IPS DF 4.7 (cell line): ENCODE data around the gene CEACAM18.

Experiments
- DNase-seq: peaks from one replicate; pipeline ENCODE4 v3.0.0-alpha.2; 2013; ENCODE audit warnings: low spot score; ENCODE audit errors: extremely low read depth

Gene CEACAM18

GRCh38 chr19:51530616-51531015 is 52.3 kb downstream of the CEACAM18 start:
- no peak for DNase-seq

DNA sequence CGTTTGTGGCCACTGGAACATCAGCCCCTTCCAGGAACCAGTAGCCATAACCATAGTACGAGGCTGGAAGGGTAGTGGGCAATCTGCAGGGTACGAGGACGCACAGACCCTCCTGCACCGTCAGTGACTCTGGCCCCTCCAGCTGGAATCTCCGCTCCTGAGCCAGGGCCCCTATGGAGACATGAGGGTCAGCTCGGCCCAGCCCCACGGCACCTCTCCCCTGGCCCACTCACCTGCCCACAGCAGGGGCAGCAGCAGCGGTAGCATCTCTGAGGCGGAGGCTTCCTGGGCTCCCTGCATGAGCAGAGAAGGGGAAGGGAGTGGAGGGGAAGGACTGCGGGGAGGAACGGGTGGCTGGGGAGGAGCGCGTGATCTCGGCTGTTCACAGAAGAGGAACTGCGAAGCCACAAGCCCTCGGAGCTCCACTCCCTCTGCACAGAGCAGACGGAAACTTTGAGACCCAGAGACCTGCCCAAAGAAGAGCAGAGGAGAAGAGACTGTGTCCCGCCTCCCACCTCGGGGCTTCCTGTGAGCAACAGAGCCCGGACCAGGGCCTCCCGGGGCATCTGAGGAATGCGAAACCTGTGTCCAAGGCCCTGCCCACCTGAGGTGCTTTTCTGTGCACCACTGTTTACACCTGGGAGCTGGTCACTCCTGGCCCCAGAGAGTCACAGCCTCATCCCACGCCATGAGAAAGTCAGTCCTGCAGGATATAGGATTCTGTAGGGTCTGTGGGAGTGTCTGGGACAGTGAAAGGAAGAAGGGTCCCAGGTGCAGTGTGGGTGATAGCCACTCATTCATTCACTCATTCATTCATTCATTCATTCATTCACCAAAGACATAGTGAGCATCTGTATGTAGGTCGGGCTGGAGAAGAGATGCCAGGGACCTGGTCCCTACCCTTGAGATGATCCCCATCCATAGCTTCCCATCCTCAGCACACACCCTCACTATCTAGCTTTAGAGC is 53.3 kb downstream of the CEACAM18 start, which contains the start of gene SIGLEC6:
TSS of gene SIGLEC6 (minus strand) at position 322 of the 967 bp plus-strand sequence. CDS start at position 300, 22 bp downstream.
- DNase-seq, result no peak

GRCh38 chr19:51535535-51535934 is 57.2 kb downstream of the CEACAM18 start:
- no peak for DNase-seq

DNA sequence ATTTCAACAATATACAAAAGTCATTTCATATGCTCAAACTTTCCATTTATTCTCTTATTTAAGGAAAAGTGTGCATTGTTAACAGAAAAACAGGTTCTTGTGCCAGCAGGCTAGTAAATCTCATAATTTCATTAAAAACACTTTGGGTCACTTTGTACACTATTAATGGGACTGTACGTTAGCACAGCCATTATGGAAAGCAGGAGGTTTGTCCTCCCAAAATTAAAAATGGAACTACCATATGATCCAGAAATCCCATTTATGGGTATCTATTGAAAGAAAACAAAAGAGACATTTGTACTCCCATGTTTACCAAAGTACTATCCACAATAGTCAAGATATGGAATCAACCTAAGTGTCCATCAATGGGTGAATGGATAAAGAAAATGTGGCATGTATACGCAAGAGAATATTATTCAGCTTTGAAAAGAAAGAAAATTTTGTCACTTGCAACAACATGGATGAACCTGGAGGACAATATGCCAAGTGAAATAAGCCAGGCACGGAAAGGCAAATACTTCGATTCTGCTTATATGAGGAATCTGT is 61.6 kb downstream of the CEACAM18 start:
- no peak for DNase-seq
